SHP77 (cell line): ENCODE results near the gene GORASP1.

Source experiments
- DNase-seq, 2 experiments: peaks; one replicate each; lab custom pipeline; 2025; lab: John Stamatoyannopoulos, UW

The GORASP1 gene

DNA sequence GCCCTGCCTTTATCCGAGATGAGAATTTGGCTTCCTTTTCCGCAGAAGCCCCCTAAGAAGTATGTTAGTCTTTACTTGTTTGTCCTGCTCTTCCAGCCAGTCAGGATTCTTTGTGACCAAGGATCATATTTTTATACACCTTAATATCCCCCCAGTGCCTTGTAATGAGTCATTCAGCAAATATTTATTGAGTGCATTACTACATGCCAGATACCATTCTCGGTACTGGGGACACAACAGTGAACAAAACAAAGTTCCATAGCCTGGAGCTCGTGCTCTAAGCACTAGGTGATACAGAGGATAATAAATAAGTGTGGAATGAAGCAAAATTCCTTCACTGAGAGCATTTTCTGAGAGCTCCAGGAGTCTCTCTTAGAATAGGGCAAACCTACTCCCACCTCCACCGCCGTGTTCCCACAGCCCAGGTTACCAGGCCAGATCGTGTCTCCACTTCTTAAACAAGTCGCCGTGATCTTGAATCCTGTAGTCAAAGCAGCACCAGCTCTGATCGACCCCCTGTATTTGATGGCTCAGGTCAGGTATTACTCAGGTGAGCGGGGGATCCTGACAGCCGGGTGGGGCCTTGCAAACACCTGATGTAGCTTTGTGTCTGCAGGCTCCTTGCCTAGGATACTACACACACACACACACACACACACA is 18.5 kb upstream of the GORASP1 start:
- DNase-seq: no peak

- no peak for DNase-seq
These were observed 17.7 kb upstream of the GORASP1 start for GRCh38 chr3:39124876-39125840.

DNA sequence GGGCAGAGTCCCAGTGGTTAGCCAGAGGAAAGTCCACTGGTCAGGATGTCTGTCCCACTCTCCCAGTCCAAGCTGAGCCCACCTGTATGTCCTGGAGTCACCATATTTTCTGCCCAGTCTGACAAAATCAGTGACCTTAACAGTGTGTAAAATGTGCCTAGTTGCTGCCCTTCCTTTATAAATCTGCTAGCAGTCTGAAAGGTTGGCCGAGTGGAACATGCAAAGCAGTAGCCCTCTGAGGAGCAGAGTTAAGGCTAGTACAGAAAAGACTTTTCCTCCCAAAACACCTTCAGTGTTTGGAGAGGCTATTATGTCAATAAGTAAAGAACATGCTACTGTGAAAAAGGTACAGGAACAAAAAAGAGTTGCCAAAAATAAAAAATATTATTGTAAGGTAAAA is 15.4 kb upstream of the GORASP1 start:
- DNase-seq: no peak

- DNase-seq: no peak
These were observed 14.2 kb upstream of the GORASP1 start for GRCh38 chr3:39121621-39122020.

DNA sequence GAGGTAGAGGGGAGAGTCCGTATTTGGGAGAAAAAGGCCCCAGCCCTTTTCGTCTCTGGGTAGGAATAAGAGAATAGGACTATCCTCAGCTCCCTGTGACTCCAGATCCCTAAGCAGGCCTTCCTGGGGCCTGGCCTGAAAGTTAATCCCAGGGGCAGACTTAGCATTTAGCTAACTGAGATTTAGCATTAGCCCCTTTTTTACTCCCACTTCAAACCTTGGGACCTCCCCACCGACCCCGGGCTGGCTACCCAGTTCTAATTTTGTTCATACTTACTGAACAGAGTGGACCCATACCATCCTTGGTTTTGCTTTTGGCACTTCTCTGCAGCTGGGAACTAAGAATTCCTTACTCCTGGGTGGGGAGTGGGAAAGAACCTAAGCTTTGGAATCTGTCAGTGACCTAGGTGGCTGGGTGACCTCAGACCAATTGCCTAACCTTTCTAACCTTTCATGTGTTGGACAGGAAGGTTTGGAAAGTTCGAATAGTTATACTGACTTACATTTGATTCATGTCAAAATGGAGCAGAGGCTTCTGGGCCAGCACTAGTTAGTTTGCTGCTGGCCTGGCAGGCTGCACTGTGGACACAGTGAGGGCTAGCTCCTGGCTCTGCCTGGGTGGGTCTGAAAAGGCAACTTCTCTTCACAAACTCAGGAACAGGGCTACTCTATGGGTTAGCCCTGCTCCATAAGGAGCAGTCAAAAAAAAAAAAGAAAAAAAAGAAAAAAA is 11.7 kb upstream of the GORASP1 start:
- no peak for DNase-seq

DNA sequence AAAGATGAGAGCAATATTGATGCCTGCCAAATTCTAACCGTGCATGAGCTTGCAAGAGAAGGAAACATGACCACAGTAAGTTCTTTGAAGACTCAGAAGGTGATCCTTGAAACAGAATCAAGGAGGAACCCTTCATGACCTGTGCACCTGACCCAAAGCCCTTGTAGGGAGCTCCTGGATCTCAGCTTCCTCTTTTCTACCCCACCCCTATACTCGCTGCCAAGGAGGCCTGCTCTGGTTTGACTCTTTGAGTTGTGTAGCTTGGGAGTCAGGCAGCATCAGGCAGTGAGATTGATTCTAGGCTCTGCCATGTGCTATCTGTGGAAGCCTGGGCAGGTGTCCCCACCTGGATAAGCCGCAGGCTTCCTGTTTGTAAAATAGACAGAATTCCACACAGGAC is 10.7 kb upstream of the GORASP1 start:
- no peak for DNase-seq

DNA sequence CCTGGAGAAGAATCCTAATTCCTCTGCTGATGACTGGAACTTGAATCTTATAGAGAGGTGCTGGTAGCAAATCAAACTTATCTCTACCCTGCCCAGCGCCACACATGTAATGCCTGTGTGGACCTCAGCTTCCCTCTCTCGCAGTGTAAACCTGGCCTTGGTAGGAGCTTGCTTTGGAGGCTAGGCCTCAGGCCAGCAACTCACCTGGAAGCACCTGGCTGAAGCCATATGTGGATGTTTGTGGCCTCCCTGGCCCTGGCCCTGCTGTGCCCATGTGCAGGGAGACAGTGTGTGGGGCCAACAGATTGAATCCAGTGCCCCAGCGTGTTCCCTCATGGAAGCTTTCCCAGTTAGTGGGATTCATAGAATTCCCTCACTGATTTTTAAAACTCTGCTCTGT is 8.4 kb upstream of the GORASP1 start:
- DNase-seq: no peak

DNA sequence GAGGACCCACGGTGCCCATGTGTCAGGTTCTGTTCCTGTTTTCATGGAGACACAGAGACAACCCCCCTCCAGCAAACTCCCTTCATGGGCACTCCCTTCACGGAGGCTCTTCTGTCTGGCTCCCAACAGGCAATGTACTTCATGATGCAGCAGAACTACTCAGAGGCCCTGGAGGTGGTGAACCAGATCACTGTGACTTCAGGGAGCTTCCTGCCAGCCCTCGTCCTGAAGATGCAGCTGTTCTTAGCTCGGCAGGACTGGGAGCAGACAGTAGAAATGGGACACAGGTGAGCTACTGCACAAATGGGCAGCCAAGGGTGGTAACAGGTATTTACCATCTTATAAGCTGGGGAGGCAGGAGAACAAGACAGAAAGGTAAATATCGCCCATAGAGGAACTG is 7.0 kb upstream of the GORASP1 start:
- no peak for DNase-seq

DNA sequence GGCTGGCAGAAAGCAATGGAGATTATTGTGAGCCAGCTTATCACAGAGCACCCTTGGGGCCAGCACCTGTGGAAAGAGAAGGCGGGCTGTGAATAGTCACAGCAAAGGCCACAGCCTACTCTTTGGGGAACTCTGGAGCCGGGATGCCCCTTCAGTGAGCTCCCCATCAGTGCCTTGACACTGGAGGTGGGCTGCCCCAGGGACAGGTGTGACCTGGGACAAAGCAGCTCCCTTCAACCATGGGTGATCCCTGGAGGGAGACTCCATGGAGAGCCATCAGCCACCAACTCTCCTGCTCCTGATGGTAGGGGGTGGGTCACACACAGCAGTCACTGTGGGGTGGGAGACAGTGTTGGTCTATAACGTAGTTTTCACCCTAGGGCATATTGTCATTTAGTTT is 5.9 kb upstream of the GORASP1 start:
- DNase-seq: no peak

GRCh38 chr3:39112535-39112934 is 5.1 kb upstream of the GORASP1 start:
- DNase-seq: no peak

- no peak for DNase-seq
These were observed 4.7 kb upstream of the GORASP1 start for GRCh38 chr3:39112113-39112512.

- no peak for DNase-seq
These were observed 2.7 kb upstream of the GORASP1 start for GRCh38 chr3:39110041-39110639.

DNA sequence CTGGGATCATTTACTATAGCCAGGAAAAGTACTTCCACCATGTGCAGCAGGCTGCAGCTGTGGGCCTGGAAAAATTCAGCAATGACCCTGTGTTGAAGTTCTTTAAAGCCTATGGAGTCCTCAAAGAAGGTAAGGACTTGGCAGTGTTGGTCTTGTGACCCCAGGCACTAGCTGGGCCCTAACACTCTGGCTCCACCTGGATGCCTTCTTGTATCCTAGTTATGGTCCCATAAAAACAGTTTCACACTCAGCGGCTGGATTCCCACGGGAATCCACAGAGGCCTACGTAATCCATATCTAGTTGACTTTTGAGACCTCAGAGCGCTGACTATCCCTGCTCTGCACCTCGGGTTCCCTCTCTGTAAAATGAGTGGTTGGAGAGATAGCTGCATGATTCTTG is 1.7 kb upstream of the GORASP1 start:
- DNase-seq: no peak

- no peak for DNase-seq
These were observed 828 bp upstream of the GORASP1 start for GRCh38 chr3:39108200-39108710.

DNA sequence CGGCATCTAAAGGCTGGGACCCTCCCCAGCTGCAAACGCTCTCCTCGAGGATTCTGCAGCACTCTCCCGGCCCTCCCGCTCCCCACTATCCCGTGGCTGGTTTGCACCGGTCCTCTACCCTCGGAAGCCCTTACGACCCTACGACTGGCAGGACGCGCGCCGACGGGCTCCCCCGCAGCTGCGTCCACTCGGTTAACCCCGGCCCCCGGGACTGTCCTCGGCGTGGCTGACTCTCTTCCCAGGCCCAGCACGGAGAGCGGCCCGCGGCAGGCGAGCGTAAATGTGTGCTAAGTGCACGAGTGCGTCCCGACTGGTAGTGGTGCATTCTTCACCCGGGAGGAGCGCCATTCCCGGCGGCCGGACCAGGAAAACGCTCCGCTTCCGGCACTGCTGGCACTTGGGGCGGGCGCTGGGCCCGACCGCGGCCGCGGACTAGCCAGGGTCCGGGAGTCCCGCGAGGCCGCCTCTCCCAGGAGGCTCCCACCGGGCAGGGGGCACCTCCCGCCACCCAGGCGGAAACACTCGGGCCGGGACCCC is 508 bp downstream of the GORASP1 start:
- DNase-seq: peak in 1 of 2 experiments; percentile 23

- no peak for DNase-seq
These were observed 1.1 kb downstream of the GORASP1 start for GRCh38 chr3:39106281-39106811.

DNA sequence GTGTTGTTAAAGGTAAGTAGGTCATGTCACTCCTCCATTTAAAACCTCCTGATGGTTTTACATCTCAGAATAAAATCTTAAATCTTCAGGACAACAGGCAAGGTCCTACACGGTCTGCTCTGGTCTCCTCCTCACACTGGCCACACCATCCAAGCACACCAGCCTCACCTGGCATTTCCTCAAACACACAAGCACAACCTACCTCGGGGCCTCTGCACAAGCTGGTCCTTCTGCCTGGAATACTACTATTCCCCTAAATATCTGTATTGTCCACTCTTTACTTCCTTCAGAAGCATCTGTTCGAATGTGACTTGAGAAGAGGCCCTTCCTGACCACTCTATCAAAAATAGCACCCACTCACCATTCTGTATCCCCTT is 1.8 kb downstream of the GORASP1 start:
- DNase-seq: no peak

DNA sequence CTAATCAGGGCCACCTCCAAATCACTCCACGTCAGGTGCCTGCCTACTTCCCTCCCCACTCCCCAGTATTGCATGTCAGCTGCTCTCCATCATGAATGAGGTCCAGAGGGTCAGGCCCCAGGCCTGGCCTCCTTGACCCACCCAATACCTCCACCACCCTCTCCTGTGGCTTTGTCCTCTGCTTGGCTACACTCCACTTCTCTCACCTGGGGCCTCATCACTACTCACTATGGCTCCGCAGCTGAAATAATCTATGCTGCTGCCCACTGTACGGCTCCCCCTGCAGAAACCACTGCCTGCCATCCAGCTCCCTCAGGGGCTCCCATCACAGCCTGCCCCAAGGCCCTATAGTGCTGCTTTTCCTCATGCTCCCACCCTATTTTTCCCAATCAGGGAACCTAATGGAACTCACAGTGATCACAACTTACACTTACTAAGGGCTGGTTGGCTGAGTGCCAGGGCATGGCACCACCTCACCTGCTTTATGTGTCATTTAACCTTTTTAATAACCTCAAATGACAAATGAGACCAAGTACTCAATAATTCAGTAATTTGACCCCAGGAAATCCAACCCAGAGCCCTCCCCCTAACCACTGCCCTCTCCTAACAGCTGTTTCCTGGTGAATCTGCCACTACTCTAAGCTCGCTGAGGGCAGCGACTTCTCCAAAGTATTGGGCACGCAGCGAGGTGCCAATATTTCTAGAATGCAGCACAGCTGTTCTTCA is 2.3 kb downstream of the GORASP1 start:
- DNase-seq: peak; percentile 9 to 34

- no peak for DNase-seq
These were observed 3.5 kb downstream of the GORASP1 start for GRCh38 chr3:39103791-39104552.

DNA sequence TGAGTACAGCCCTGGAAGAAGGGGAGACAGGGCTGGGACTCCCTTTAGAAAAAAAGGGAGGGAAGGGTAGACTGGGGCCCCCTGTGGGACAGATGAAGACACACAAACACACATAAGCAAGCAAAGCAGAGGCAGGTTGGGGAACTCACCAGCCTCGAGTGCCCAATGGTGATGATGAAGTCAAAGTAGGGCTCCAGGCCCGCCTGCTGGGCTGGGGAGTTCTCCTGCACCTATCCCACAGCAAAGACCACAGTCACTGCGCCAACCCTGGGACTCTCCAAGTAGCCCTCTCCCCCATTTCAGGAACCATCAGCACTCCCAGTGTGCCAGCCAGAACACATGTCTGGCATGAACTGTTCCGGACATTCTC is 4.1 kb downstream of the GORASP1 start:
- DNase-seq: no peak
